Muscle layer of colon (tissue), 2 donors: ENCODE measurements around the gene FNDC8.
"Not testable (repeated sequence)": the region's sequence is repeated elsewhere in the genome, so short reads cannot be mapped to it uniquely, and the experiment has no call there.

ENCODE experiments used
- H3K27ac ChIP-seq: one replicate; pipeline ENCODE4 v1.7.0; 2013; ENCODE audit warnings: low read depth, mild to moderate bottlenecking, low read length, moderate library complexity
- H3K27me3 ChIP-seq, 2 donors: one replicate each; pipeline ENCODE4 v1.7.0; 2013; ENCODE audit warnings: low read length in 2 of 2, mild to moderate bottlenecking in 2 of 2; ENCODE audit not compliant: insufficient read depth in 2 of 2, control insufficient read depth in 1 of 2
- H3K36me3 ChIP-seq: one replicate; pipeline ENCODE4 v1.7.0; 2013; ENCODE audit warnings: mild to moderate bottlenecking, low read length; ENCODE audit not compliant: insufficient read depth
- H3K4me1 ChIP-seq: one replicate; pipeline ENCODE4 v1.7.0; 2013; ENCODE audit warnings: mild to moderate bottlenecking, low read length; ENCODE audit not compliant: insufficient read depth
- H3K4me3 ChIP-seq, 2 donors: one replicate each; pipeline ENCODE4 v1.7.0; 2013; ENCODE audit warnings: low read length in 2 of 2, low read depth in 1 of 2, mild to moderate bottlenecking in 1 of 2, moderate library complexity in 1 of 2
- H3K9ac ChIP-seq: one replicate; pipeline ENCODE4 v1.7.0; 2013; ENCODE audit warnings: low read length
- H3K9me3 ChIP-seq: one replicate; pipeline ENCODE4 v1.7.0; 2013; ENCODE audit warnings: mild to moderate bottlenecking, low read length
- donor health status: abdominal sarcoma.
- donor health status: Adenocarcinoma of cecum.

The FNDC8 gene

GRCh38 chr17:35164716-35165115, 43.3 kb downstream of the FNDC8 start:
- H3K4me1 ChIP-seq, result no peaks in the 10 kb centered on the region
- H3K4me3 ChIP-seq, result no peak overlapping the region
- H3K36me3 ChIP-seq, result no peaks in the 10 kb centered on the region
- H3K27ac ChIP-seq, result no peak overlapping the region
- no peaks in the 10 kb centered on the region for H3K27me3 ChIP-seq
- H3K9me3 ChIP-seq, result no peaks in the 10 kb centered on the region
- H3K9ac ChIP-seq, result no peak overlapping the region

GRCh38 chr17:35166526-35166925, 45.1 kb downstream of the FNDC8 start:
- H3K36me3 ChIP-seq, result no peaks in the 10 kb centered on the region
- no peak overlapping the region for H3K4me3 ChIP-seq
- H3K9me3 ChIP-seq, result no peaks in the 10 kb centered on the region
- no peak overlapping the region for H3K27ac ChIP-seq
- no peak overlapping the region for H3K9ac ChIP-seq
- no peaks in the 10 kb centered on the region for H3K4me1 ChIP-seq
- no peaks in the 10 kb centered on the region for H3K27me3 ChIP-seq

- H3K27me3 ChIP-seq, result no peaks in the 10 kb centered on the region
- no peak overlapping the region for H3K27ac ChIP-seq
- H3K4me1 ChIP-seq, result no peaks in the 10 kb centered on the region
- no peak overlapping the region for H3K9ac ChIP-seq
- no peak overlapping the region for H3K4me3 ChIP-seq
- H3K9me3 ChIP-seq, result no peaks in the 10 kb centered on the region
- no peaks in the 10 kb centered on the region for H3K36me3 ChIP-seq
Observed at GRCh38 chr17:35167046-35167445, 45.6 kb downstream of the FNDC8 start.

- Histone ChIP-seq H3K4me1 (no peaks in the 10 kb centered on the region), H3K27me3 (no peaks in the 10 kb centered on the region), H3K27ac (no peak overlapping the region), H3K36me3 (no peaks in the 10 kb centered on the region), H3K4me3 (no peak overlapping the region), H3K9me3 (no peaks in the 10 kb centered on the region), H3K9ac (no peak overlapping the region)
Observed at GRCh38 chr17:35167666-35168065, 46.3 kb downstream of the FNDC8 start.

GRCh38 chr17:35169835-35170363, 48.5 kb downstream of the FNDC8 start:
- H3K9ac ChIP-seq, result no peak overlapping the region
- no peak overlapping the region for H3K4me3 ChIP-seq
- H3K27ac ChIP-seq, result no peak overlapping the region
- no peaks in the 10 kb centered on the region for H3K9me3 ChIP-seq
- no peaks in the 10 kb centered on the region for H3K4me1 ChIP-seq
- H3K36me3 ChIP-seq, result no peaks in the 10 kb centered on the region
- H3K27me3 ChIP-seq, result no peaks in the 10 kb centered on the region

- H3K9ac ChIP-seq, result no peak overlapping the region
- no peak overlapping the region for H3K4me3 ChIP-seq
- H3K27me3 ChIP-seq, result no peaks in the 10 kb centered on the region
- no peaks in the 10 kb centered on the region for H3K4me1 ChIP-seq
- no peaks in the 10 kb centered on the region for H3K9me3 ChIP-seq
- H3K27ac ChIP-seq, result no peak overlapping the region
- H3K36me3 ChIP-seq, result no peaks in the 10 kb centered on the region
Observed at GRCh38 chr17:35170968-35171771, 49.8 kb downstream of the FNDC8 start.

- no peak overlapping the region for H3K27ac ChIP-seq
- H3K27me3 ChIP-seq, result no peaks in the 10 kb centered on the region
- no peak overlapping the region for H3K9ac ChIP-seq
- H3K36me3 ChIP-seq, result no peaks in the 10 kb centered on the region
- no peak overlapping the region for H3K4me3 ChIP-seq
- H3K9me3 ChIP-seq, result no peaks in the 10 kb centered on the region
- no peaks in the 10 kb centered on the region for H3K4me1 ChIP-seq
Observed at GRCh38 chr17:35171834-35172233, 50.4 kb downstream of the FNDC8 start.

GRCh38 chr17:35172321-35172720, 50.9 kb downstream of the FNDC8 start:
- H3K9me3 ChIP-seq, H3K9ac ChIP-seq, H3K36me3 ChIP-seq, H3K4me3 ChIP-seq, H3K4me1 ChIP-seq, H3K27me3 ChIP-seq, H3K27ac ChIP-seq: not testable (repeated sequence)

GRCh38 chr17:35174835-35175334, 53.5 kb downstream of the FNDC8 start:
- no peaks in the 10 kb centered on the region for H3K36me3 ChIP-seq
- no peaks in the 10 kb centered on the region for H3K9me3 ChIP-seq
- H3K4me1 ChIP-seq, result no peaks in the 10 kb centered on the region
- no peaks in the 10 kb centered on the region for H3K27me3 ChIP-seq
- no peak overlapping the region for H3K27ac ChIP-seq
- no peak overlapping the region for H3K4me3 ChIP-seq
- no peak overlapping the region for H3K9ac ChIP-seq

GRCh38 chr17:35175638-35176415, 54.4 kb downstream of the FNDC8 start:
- Histone ChIP-seq H3K27me3 (no peaks in the 10 kb centered on the region), H3K27ac (no peak overlapping the region), H3K9ac (no peak overlapping the region), H3K9me3 (no peaks in the 10 kb centered on the region), H3K4me1 (no peaks in the 10 kb centered on the region), H3K4me3 (no peak overlapping the region), H3K36me3 (no peaks in the 10 kb centered on the region)

- Histone ChIP-seq H3K36me3 (no peaks in the 10 kb centered on the region), H3K27ac (no peak overlapping the region), H3K9me3 (no peaks in the 10 kb centered on the region), H3K27me3 (no peaks in the 10 kb centered on the region), H3K4me1 (no peaks in the 10 kb centered on the region), H3K9ac (no peak overlapping the region), H3K4me3 (no peak overlapping the region)
Observed at GRCh38 chr17:35176897-35177296, 55.5 kb downstream of the FNDC8 start.
